Neural crest cell (in vitro differentiated cells): Measurements from ENCODE around the gene SURF4. TPM values are rescaled to one million over a fixed set of nuclear protein-coding genes. Genes with fewer than 3 reads are reported as not detected.

Experiments used
- DNase-seq: peaks from one replicate; pipeline ENCODE4 v3.0.0; 2021; ENCODE audit warnings: low read depth, mixed read lengths, low spot score
- H3K27ac Mint-ChIP-seq: one replicate; pipeline ENCODE4 v1.8.0; 2021; ENCODE audit warnings: mild to moderate bottlenecking, mixed read lengths; ENCODE audit not compliant: unreplicated experiment
- H3K27me3 Mint-ChIP-seq: 2 replicates; pipeline ENCODE4 v1.8.0; 2021; ENCODE audit warnings: low read depth, mild to moderate bottlenecking, mixed read lengths
- H3K36me3 Mint-ChIP-seq: 2 replicates; pipeline ENCODE4 v1.8.0; 2021; ENCODE audit warnings: low read depth, mild to moderate bottlenecking, mixed read lengths
- H3K4me1 Mint-ChIP-seq: 2 replicates; pipeline ENCODE4 v1.8.0; 2021; ENCODE audit warnings: mixed read lengths
- H3K4me3 Mint-ChIP-seq: one replicate; pipeline ENCODE4 v1.8.0; 2021; ENCODE audit warnings: mild to moderate bottlenecking, mixed read lengths
- H3K9me3 Mint-ChIP-seq: 2 replicates; pipeline ENCODE4 v1.8.0; 2021; ENCODE audit warnings: mixed read lengths
- CTCF ChIP-seq: fragments of 200-600 bp; sonication (generic); conservative IDR thresholded peaks from 2 replicates; pipeline ENCODE4 v1.5.0; 2021; ENCODE audit warnings: antibody characterized with exemption, mild to moderate bottlenecking
- total RNA-seq: library from RNA; stranded (reverse); gene quantifications from 2 replicates; pipeline ENCODE4 v1.2.1, GENCODE V29; 2021

SURF4 gene
- total RNA-seq, 1 donor from 2014 or later = 136 TPM

- peaks cover 39% of the 10 kb centered on the region for H3K36me3 Mint-ChIP-seq
- H3K4me1 Mint-ChIP-seq = peaks cover 33% of the 10 kb centered on the region
- peak overlapping the region; percentile 100 for H3K27ac Mint-ChIP-seq
- no peaks in the 10 kb centered on the region for H3K9me3 Mint-ChIP-seq
- peaks cover 4% of the 10 kb centered on the region for H3K27me3 Mint-ChIP-seq
- H3K4me3 Mint-ChIP-seq = peak overlapping the region; percentile 96
- no peak for TF ChIP-seq CTCF
- no peak for DNase-seq
Observed at GRCh38 chr9:133348718-133349573, 26.9 kb downstream of the SURF4 start.

- Mint-ChIP-seq H3K9me3 (no peaks in the 10 kb centered on the region), H3K27me3 (peaks cover 4% of the 10 kb centered on the region)
Observed at GRCh38 chr9:133347985-133348717, 27.7 kb downstream of the SURF4 start, which contains the start of the genes MED22 and RPL7A. TSS of gene MED22 (minus strand) at chr9:133348131. CDS start at chr9:133346662, 1,469 bp downstream. TSS of gene RPL7A (plus strand) at chr9:133348218. CDS start at chr9:133348244, 26 bp downstream.

GRCh38 chr9:133347515-133347984 lies 28.3 kb downstream of the SURF4 start:
- H3K4me3 Mint-ChIP-seq = peak overlapping the region; percentile 96

More at GRCh38 chr9:133347985-133348717, 27.7 kb downstream of the SURF4 start, which contains the start of the genes MED22 and RPL7A:
- H3K4me3 Mint-ChIP-seq = peak within 1 kb of the TSS; percentile 96
- peaks cover 33% of the 10 kb centered on the region for H3K4me1 Mint-ChIP-seq
- peak; percentile 89 for DNase-seq
- H3K27ac Mint-ChIP-seq = peak within 1 kb of the TSS; percentile 100
- peaks cover 37% of the 10 kb centered on the region for H3K36me3 Mint-ChIP-seq
- TF ChIP-seq CTCF = no peak

GRCh38 chr9:133346021-133346785 lies 29.7 kb downstream of the SURF4 start:
- peak overlapping the region; percentile 92 for H3K27ac Mint-ChIP-seq
- H3K4me1 Mint-ChIP-seq = peaks cover 33% of the 10 kb centered on the region
- H3K27me3 Mint-ChIP-seq = peaks cover 4% of the 10 kb centered on the region
- H3K4me3 Mint-ChIP-seq = peak overlapping the region; percentile 96
- no peak for DNase-seq
- peaks cover 25% of the 10 kb centered on the region for H3K36me3 Mint-ChIP-seq
- H3K9me3 Mint-ChIP-seq = no peaks in the 10 kb centered on the region
- no peak for TF ChIP-seq CTCF

More at GRCh38 chr9:133347515-133347984, 28.3 kb downstream of the SURF4 start:
- Mint-ChIP-seq H3K4me1 (peaks cover 33% of the 10 kb centered on the region), H3K9me3 (no peaks in the 10 kb centered on the region), H3K36me3 (peaks cover 37% of the 10 kb centered on the region), H3K27ac (no peak overlapping the region), H3K27me3 (peaks cover 4% of the 10 kb centered on the region)
- peak; percentile 37 for DNase-seq
- TF ChIP-seq CTCF = no peak

- Mint-ChIP-seq H3K4me1 (peaks cover 33% of the 10 kb centered on the region), H3K36me3 (peaks cover 24% of the 10 kb centered on the region), H3K4me3 (peak overlapping the region; percentile 96), H3K27me3 (peaks cover 4% of the 10 kb centered on the region), H3K9me3 (no peaks in the 10 kb centered on the region), H3K27ac (no peak overlapping the region)
- TF ChIP-seq CTCF = no peak
- no peak for DNase-seq
Observed at GRCh38 chr9:133345596-133345995, 30.3 kb downstream of the SURF4 start.
